ENCODE results near the gene CD302.

CD302 gene

DNA sequence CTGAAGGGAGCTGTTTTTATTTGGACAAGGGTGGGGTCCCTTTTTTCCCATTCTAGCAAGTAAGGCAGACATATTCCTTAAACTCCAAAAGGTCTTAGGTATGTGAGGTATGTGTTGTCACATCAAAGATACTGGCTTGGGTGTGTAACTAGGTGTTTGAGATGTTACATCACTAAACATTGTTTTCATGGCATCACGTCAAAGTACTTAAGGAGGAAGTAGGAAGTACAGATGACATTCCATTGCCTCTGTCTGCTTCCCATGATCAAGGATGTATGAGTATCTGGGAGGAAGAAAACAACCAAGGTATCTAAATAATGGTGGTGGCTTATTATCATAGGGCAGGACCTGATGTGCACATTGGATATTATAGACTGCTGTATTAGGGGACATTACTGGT, 39.3 kb downstream of the CD302 start:
- Histone ChIP-seq H3K27me3 (replicated peaks; ENCODE audit: control insufficient read depth, insufficient read depth, low read length) (no peaks in the 10 kb centered on the region), H3K36me3 (ENCODE audit: control insufficient read depth, insufficient read depth, low read length) (peaks cover 11% of the 10 kb centered on the region), H3K4me3 (replicated peaks; ENCODE audit: low read depth, low read length) (no peak overlapping the region)
- no peak for DNase-seq (ENCODE audit: extremely low read depth, insufficient read length)
- TF ChIP-seq CTCF (IDR thresholded peaks at IDR 0.05; ENCODE audit: insufficient read depth, low read length, poor library complexity, severe bottlenecking), result no peak

DNA sequence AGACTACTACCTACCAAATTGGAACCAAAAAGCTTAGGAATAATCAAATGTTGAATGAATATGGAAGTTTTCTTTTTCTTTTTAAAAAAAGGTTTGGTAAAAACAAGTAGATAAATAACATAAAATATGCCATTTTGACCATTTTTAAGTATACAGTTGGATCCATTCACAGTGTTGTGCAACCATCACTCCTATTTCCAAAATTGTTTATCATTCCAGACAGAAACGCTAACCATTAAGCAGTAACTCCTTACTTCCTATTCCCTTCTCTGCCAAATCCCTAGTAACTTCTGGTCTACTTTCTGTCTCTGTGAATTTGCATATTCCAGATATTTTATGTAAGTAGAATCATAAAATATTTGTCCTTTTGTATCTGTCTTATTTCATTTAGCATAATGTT, 39.8 kb downstream of the CD302 start:
- no peak for TF ChIP-seq CTCF (IDR thresholded peaks at IDR 0.05; ENCODE audit: insufficient read depth, low read length, poor library complexity, severe bottlenecking)
- peaks cover 11% of the 10 kb centered on the region for H3K36me3 ChIP-seq (ENCODE audit: control insufficient read depth, insufficient read depth, low read length)
- H3K4me3 ChIP-seq (replicated peaks; ENCODE audit: low read depth, low read length), result no peak overlapping the region
- no peak for DNase-seq (ENCODE audit: extremely low read depth, insufficient read length)
- H3K27me3 ChIP-seq (replicated peaks; ENCODE audit: control insufficient read depth, insufficient read depth, low read length), result no peaks in the 10 kb centered on the region

DNA sequence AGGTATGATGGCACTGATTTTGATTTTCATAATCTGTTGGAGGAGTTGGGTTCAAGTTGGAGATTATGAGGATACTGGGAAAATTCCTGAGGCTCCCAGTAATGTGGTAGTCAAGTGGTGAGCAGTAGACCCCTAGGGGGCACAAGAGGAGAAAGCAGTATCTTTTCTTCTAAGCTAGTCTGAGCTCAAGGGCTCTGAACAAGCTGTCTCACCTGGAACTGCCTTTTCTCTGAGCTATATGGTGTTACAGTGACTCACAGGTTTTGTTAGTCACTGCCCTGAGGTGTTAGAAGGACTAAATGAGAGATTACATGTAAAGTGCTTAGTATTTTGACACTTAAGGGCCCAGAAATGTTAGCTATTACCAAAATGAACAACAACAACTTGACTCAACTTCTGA, 42.2 kb downstream of the CD302 start:
- Histone ChIP-seq H3K4me3 (replicated peaks; ENCODE audit: low read depth, low read length) (no peak overlapping the region), H3K27me3 (replicated peaks; ENCODE audit: control insufficient read depth, insufficient read depth, low read length) (no peaks in the 10 kb centered on the region), H3K36me3 (ENCODE audit: control insufficient read depth, insufficient read depth, low read length) (peaks cover 13% of the 10 kb centered on the region)
- no peak for DNase-seq (ENCODE audit: extremely low read depth, insufficient read length)
- TF ChIP-seq CTCF (IDR thresholded peaks at IDR 0.05; ENCODE audit: insufficient read depth, low read length, poor library complexity, severe bottlenecking), result peak; percentile 36

DNA sequence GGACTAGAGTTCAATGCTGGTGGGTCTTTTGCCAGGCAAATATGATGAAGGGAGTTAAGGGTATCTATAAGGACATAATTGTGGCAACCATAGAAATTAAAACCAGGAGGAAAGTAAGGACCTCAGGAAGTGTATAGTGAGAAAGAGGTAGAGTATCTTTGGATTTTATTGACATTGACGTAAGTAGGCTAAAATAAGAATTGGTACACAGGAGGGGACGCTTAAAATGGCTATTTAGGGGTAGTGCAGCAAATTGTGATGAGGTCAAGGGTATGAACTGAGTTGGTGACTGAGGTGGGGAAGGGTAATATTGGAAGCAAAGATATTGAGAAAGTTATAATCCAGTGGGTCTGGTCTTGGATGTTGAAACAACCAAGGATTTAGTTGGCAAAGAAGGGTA, 43.0 kb downstream of the CD302 start:
- Histone ChIP-seq H3K4me3 (replicated peaks; ENCODE audit: low read depth, low read length) (no peak overlapping the region), H3K27me3 (replicated peaks; ENCODE audit: control insufficient read depth, insufficient read depth, low read length) (no peaks in the 10 kb centered on the region), H3K36me3 (ENCODE audit: control insufficient read depth, insufficient read depth, low read length) (peaks cover 13% of the 10 kb centered on the region)
- TF ChIP-seq CTCF (IDR thresholded peaks at IDR 0.05; ENCODE audit: insufficient read depth, low read length, poor library complexity, severe bottlenecking), result no peak
- no peak for DNase-seq (ENCODE audit: extremely low read depth, insufficient read length)

DNA sequence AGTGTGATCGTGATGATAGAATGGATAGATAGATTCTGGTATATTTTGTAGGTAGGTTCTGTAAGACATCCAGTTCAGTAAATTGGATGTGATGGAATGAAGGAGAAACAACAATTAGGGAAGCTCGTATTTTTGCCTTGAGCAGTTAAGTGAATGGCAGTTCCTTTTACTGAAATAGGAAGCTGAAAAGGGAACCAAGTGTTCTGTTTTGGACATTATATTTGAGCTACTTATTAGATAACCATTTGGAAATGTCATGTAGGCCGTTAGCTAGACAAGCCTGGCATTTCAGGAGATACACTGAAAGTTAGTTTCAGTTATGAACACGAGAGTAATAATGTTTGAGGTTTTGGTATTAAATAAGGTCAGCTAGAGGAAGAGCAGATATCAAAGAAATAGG, 44.2 kb downstream of the CD302 start:
- peaks cover 10% of the 10 kb centered on the region for H3K36me3 ChIP-seq (ENCODE audit: control insufficient read depth, insufficient read depth, low read length)
- no peak overlapping the region for H3K4me3 ChIP-seq (replicated peaks; ENCODE audit: low read depth, low read length)
- no peak for TF ChIP-seq CTCF (IDR thresholded peaks at IDR 0.05; ENCODE audit: insufficient read depth, low read length, poor library complexity, severe bottlenecking)
- H3K27me3 ChIP-seq (replicated peaks; ENCODE audit: control insufficient read depth, insufficient read depth, low read length), result no peaks in the 10 kb centered on the region
- DNase-seq (ENCODE audit: extremely low read depth, insufficient read length), result no peak

DNA sequence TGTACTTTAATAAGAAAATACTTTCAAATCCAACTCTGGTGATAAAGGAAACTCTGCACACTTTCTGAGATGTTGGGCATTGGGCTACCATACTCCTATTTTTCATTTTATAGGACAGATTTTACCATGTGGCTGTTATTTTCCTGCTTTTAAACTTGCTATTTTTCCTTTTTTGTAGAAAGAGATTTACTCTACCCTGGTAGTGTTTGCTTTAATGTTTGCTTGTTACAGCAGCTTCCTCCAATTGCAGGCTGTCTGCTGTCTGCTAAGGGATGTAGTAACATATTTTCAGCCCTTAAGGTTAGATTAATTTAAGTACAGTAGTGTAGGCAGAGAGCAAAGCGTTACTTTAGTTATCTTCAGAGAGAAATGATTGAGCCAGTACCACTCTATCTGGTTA, 47.1 kb downstream of the CD302 start:
- DNase-seq (ENCODE audit: extremely low read depth, insufficient read length), result no peak
- TF ChIP-seq CTCF (IDR thresholded peaks at IDR 0.05; ENCODE audit: insufficient read depth, low read length, poor library complexity, severe bottlenecking), result no peak
- no peak overlapping the region for H3K4me3 ChIP-seq (replicated peaks; ENCODE audit: low read depth, low read length)
- no peaks in the 10 kb centered on the region for H3K27me3 ChIP-seq (replicated peaks; ENCODE audit: control insufficient read depth, insufficient read depth, low read length)
- peaks cover 12% of the 10 kb centered on the region for H3K36me3 ChIP-seq (ENCODE audit: control insufficient read depth, insufficient read depth, low read length)
